Activated T-helper 1 cell treated with anti-CD3 and anti-CD28 coated beads, Interleukin-2, amount 50 U/mL, for 16 hours (primary cell): ENCODE data around the gene DIPK1C.

Experiments used
- DNase-seq, 2 donors: peaks; one replicate each; pipeline ENCODE4 v3.0.0-alpha.2; 2020; ENCODE audit warnings: low read depth in 1 of 2, low spot score in 1 of 2

The DIPK1C gene

DNA sequence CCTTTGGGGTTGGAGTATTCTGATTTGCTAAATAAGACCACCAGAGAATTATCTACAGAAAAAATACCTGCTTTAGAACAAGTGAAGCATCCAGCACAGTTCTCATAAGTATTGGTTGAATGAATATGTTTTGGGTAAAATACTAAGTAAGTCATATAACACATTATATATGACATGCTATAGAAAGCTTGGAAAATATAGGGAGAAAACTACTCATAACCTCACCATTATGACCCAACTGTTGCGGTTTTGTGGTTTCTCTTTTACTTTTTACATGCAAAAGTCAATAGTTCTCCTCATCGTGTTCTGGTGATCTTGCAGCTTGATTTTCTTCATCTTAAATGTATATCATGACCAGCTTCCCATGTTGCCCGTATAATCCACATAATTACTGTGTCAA lies 66.2 kb downstream of the DIPK1C start:
- no peak for DNase-seq

GRCh38 chr18:74389991-74390390 lies 67.1 kb downstream of the DIPK1C start:
- DNase-seq: no peak

DNA sequence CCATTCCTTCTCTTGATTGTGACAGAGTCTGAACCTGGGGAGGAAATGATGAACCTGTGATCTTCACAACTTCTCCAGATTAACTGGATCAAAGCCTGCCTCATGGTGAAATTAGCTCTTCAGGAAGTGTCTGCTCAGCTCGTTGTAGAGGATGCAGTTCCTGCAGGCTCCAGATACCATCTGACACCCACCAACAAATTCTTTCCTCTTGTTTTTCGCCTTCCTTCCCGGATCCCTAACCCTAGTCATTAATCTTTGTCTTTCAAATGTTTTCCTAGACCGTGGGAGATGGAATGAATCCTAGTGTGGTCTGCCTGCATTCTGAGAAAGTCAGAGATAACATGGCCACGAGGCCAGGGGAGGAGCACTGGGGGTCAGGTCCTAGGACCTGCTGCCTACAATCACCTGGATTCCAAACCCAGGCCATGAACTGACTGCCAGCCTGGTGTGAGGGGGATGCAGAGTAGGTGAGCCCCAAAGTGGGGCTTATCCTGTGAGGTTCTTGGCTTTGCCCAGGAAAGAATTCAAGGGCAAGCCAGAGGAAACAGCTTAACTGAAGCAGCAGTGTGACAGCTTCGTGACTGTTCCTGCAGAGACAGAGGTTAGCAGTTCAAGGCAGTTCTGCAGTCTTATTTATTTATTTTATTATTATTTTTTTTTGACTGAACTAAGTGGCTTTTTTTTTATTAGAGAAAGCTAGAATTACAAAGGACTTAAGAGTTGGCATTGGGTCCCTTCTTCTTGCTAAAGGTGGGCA lies 67.8 kb downstream of the DIPK1C start:
- no peak for DNase-seq

DNA sequence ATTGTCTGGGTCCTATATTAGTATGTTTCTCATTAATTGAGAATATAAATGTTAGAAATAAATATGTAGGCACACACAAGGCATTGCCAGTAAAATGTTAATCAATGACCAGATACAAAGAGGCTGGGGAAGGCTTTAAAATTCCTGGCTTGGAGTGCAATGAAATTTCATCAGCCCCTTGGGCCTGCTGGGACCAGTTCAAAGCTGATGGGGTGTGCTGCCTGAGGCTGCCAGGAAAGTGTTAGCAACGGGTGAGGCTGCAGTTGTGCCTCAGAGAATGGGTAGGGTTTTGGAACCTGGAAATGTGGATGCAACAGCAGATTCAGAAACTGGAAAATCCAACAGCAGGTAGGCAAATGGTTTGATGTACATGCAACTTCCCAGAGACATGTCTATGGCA lies 68.9 kb downstream of the DIPK1C start:
- DNase-seq: no peak

DNA sequence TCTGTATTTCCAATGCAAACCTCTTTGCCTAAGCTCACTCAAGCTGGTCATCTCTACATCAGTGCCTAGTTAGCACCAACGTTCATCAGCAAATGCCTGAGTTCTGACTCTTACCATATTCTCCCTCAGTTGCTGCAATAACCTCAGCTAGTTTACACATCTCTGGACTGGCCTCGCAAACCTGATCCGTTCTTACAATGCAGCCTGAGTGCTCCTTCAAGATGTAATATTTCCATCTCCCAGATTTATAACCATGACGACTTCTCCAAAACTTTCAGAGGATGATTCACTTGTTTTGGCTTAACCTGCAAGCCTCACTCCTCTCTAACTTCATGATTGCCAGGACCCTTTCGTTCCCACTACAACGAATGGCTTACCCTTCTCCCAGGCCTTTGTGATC lies 69.7 kb downstream of the DIPK1C start:
- no peak for DNase-seq
